GM18502 (cell line): ENCODE data around the gene DLG2.

Source experiments
- ATAC-seq: cut with Tn5 transposase; IDR thresholded peaks from one replicate; pipeline ENCODE4 v1.9.1; 2021; ENCODE audit warnings: mild to moderate bottlenecking; ENCODE audit not compliant: unreplicated experiment, poor library complexity

The DLG2 gene

DNA sequence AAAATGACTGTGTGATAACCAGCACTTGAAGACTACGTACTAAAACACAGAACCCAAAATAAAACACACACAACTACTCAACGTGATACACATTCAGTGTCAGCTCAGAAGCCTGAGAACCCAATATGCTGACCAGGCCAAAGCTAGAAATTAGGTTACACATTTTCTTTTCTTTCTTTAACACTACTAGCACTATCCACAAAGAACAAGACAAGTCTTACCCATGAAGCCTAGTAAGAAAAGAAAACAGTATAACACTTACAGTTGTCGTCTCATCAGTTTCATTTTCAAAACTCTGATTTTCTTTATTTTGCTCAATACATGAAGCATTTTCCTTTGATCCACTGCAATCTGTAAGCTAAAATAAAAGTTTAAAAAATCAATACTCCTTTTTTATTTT, 472.9 kb downstream of the DLG2 start:
- ATAC-seq = no peak

DNA sequence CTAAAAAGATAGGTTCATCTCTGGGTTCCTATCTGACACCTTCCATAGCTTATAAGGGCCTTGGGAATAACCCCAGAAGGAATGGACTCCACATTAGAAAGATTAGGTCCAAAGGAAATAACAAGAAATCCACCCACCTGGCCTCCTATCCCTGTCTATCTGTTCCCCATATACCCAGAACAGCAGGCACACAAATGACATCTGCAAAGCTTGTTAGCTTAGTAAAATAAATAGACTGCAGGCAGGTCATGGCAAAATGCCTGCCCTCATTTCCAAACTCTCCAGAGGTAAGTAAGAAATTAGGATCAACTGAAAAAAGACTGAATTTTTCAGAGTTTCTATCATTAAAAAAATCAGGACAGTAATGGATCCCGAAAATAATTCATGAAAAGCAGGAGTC, 489.5 kb downstream of the DLG2 start:
- ATAC-seq = no peak

DNA sequence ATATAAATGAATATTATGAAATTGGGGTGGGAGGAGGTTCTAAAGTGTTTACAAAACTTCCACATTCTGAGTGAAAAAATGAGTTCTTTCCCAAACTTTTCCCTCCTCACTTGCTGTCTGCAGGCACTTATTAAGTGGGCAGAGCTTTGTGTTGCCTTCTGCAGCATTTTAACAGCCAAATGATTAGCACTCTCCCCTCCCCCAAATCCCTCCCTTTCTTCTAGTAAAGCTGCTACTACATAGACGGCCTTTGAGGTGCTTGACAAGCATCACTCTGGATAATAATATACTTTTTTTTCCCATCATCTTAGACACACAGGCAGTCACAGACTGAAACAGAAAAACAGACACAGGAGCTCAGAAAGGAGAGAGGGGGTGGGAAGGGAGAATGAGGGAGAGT, 493.5 kb downstream of the DLG2 start:
- ATAC-seq = no peak

DNA sequence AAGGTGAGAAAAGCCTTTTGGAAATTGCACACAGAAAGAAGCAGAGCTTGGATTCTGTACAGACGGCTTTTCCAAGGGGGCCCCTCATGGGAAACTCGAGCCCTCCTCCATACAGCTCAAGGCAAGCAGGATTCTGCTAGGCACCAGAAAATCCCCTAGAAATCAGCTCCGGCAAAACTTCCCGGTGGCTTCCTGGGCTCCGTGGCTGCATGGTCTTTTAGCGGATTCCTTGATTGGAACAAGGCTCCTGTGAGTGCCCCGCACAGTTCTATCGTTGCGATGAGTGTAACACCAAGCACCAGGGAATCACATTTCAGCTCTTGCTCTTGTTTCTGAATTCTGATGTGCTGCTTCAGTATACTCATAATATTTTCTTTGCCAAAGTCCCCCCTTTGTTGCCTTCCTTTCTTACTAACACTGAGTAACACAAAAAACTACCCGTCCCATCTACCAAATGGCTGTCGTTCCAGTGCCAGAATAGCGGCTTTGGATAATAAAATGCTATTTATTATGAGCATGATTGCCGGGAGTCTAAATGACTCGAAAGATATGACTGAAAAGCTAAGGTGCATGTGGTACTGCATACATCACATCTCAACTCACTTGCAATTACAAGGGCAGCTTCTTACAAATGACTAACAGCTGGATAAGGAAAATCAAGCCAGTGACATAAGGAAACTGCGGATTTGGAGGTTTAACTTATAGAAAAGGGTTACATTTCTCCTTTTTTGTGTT, 494.1 kb downstream of the DLG2 start:
- no peak for ATAC-seq

DNA sequence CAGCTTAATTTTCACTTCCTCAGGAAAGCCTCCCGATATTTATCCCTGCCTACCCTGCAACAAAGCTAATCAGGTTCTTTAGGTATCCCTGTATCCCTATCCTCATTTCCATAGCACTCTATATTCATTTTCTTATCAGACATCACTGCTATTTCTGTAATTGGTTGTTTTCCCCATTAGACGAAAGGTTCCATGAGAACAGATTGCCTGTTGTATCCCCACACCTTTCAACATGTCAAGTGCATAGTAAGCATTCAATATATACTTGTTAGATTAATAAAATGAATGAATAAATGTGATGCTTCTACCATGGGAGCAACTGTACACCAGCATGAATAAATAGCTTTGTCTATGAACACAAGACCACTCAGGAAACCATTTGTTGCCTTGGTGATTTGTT, 499.8 kb downstream of the DLG2 start:
- ATAC-seq = no peak

- peak; percentile 94 for ATAC-seq
Observed at GRCh38 chr11:85123752-85124231, 503.4 kb downstream of the DLG2 start.

DNA sequence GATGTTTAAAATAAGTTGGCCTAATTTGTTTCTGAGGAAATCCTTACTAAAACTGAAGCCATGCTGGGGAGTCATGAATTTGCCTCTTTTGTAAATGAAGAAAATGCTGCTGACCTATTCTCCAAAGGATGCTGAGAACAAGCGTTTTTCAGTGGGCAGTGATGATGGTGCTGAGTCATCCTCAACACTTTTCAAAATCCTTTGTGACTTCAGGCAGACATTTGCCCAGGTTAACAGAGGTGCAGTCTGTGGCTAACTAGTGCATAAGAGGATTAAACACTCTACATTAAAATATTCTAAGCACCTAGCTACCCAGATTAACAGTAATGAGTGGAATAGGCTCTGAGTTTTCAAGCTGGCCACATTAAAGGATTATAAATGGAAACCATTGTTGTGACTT, 509.0 kb downstream of the DLG2 start:
- ATAC-seq = no peak

GRCh38 chr11:85115798-85116197, 511.3 kb downstream of the DLG2 start:
- ATAC-seq = no peak

GRCh38 chr11:85114786-85115185, 512.4 kb downstream of the DLG2 start:
- ATAC-seq = no peak

DNA sequence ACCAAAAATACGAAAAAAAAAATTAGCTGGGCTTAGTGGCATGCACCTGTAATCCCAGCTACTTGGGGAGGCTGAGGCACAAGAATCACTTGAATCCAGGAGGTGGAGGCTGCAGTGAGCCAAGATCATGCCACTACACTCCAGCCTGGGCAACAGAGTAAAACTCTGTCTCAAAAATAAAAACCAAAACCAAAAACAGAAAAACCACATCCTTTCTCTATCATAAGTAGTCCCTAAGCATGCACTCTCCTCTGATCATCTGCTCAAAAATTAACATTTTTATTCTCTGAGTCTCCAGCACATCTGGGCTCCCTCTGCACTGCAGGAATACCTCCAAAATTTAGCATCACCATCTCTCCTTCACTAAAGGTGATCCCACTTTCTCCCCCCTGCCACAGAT, 516.9 kb downstream of the DLG2 start:
- peak; percentile 91 for ATAC-seq

DNA sequence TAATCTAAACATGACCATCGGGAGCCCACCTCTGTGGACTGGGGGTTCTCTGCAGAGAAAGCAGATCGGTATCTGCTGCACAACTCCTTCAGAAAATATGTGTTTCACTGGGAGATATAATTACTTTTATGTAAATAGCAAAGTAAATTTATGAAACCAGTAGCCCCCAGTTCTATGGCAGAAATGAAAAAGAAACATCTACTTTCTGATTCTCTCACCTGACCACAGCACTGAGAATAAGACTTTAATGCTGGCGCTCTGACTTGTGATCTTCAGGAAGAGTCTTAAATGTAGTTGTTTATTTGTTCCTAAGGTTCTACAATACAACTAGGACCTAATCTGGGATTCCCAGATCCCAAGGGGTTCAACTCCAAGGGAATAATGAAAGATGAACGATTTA, 518.0 kb downstream of the DLG2 start:
- ATAC-seq = peak; percentile 77

GRCh38 chr11:85105868-85106267, 521.3 kb downstream of the DLG2 start:
- no peak for ATAC-seq

GRCh38 chr11:85099522-85099921, 527.6 kb downstream of the DLG2 start:
- ATAC-seq = no peak

GRCh38 chr11:85098996-85099395, 528.1 kb downstream of the DLG2 start:
- ATAC-seq = no peak

DNA sequence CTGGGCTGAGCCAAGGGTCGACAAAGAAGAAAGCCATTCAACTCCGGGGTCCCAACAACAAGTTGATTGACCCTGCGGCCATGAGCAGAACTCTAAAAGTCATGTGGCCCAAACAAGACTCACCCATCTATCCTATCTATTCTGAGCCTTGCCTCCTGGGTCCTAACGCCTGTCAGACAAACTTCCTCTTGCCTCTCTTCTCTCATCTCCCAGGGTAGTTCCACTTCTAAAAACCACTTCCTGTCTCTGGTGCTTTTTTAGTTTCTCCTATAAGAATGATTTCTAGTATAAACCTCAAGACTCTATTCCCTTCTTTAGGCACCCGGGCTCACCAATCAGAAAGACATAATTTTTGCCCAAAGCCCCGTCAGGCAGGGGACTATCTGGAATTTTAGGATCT, 530.2 kb downstream of the DLG2 start:
- ATAC-seq = no peak

DNA sequence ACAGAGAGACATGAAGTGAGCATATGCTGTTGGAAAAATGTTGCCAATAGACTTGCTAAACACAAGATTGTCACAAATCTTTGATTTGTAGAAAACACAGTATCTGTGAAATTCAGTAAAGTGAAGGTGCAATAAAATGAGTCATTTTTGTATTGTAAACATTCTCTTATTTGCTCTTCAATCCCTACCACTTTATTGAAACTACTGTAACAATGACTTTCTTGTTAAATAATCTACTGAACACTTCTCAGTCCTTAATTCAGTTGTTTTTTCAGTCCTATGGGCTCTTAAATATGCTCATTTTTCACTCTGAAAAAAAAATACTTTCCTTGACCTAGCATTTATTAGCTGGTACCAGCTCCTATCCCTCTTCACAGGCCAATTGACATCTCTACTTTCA, 531.9 kb downstream of the DLG2 start:
- ATAC-seq = no peak

GRCh38 chr11:85094795-85095194, 532.3 kb downstream of the DLG2 start:
- no peak for ATAC-seq

GRCh38 chr11:85089654-85090053, 537.5 kb downstream of the DLG2 start:
- peak; percentile 63 for ATAC-seq

- ATAC-seq = no peak
Observed at GRCh38 chr11:85088286-85088685, 538.9 kb downstream of the DLG2 start.

GRCh38 chr11:85086504-85087284, 540.5 kb downstream of the DLG2 start:
- no peak for ATAC-seq

DNA sequence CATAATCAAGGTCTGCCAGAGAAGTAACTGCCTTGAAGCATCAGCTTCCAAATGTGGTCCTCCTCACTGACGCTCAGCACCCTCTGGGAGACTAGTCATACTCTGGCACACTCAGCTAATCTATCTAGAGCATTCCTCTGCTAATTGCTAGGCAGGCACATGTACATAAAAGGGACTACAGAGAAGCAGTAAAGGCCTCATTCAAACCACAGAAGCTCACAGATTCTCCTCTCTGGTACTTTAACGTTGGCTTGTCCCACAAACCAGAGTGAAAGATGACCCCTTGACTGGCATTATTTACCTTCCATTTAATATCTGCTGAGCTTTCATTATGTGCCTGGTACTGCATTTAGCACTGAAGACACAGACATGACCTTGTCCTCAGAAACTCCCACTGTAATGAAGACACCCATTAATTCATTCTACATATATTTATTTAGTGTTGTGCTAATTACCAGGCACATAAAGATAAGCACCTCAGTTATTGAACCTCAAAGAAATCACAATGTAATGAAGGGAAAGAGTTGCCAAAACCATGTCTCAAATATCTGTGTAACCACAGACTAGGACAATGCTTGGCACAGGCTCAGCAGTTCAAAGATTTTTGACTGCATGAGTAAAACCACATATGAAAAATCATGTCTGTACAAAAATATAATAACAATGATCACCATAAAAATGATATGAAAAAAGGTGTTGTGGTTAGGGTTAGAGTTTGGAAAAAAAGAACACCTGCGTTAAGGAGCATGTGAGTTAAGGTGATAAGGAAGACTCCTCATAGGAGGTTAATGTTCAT, 550.4 kb downstream of the DLG2 start:
- no peak for ATAC-seq
